ENCODE results near the gene TCEAL7. TPM values are rescaled to one million over a fixed set of nuclear protein-coding genes. Genes with fewer than 3 reads are reported as not detected.

The TCEAL7 gene
- total and polyA plus RNA-seq, 9 of the 15 experiments (the other 6 are each of a cell fraction or from before 2014, with no cell fraction given), result 0.07 to 0.34 (median 0.13) TPM; not detected in 4

DNA sequence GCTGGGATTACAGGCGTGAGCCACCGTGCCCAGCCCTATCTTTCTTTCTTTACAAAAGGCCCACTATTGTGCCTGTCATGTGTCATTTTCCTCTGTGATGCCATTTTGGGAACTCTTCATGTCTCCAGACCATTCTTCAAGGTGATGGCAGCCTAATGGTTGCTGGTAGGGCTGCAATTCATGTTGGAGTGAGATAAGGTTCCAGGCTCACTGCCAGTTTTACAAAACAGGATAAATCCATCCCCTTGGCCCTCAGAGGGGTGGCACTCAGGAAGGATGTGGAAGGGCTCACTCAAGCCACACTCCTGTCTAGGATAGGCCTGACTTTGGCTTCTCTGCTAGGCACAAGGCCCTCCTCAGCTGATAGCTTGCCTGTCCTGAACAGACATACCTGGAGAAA, 30.1 kb downstream of the TCEAL7 start (continued):
- TF ChIP-seq, protein P1, sequence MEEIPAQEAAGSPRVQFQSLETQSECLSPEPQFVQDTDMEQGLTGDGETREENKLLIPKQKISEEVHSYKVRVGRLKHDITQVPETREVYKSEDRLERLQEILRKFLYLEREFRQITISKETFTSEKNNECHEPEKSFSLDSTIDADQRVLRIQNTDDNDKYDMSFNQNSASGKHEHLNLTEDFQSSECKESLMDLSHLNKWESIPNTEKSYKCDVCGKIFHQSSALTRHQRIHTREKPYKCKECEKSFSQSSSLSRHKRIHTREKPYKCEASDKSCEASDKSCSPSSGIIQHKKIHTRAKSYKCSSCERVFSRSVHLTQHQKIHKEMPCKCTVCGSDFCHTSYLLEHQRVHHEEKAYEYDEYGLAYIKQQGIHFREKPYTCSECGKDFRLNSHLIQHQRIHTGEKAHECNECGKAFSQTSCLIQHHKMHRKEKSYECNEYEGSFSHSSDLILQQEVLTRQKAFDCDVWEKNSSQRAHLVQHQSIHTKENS (CRISPR knock-in tag; IDR thresholded peaks at IDR 0.05), result no peak
- no peak for TF ChIP-seq RBM14 (IDR thresholded peaks at IDR 0.05; ENCODE audit: borderline replicate concordance, insufficient read depth, low read depth, low read length)
- TF ChIP-seq ZNF75A (CRISPR knock-in tag; IDR thresholded peaks at IDR 0.05), result no peak
- TF ChIP-seq, protein P2, sequence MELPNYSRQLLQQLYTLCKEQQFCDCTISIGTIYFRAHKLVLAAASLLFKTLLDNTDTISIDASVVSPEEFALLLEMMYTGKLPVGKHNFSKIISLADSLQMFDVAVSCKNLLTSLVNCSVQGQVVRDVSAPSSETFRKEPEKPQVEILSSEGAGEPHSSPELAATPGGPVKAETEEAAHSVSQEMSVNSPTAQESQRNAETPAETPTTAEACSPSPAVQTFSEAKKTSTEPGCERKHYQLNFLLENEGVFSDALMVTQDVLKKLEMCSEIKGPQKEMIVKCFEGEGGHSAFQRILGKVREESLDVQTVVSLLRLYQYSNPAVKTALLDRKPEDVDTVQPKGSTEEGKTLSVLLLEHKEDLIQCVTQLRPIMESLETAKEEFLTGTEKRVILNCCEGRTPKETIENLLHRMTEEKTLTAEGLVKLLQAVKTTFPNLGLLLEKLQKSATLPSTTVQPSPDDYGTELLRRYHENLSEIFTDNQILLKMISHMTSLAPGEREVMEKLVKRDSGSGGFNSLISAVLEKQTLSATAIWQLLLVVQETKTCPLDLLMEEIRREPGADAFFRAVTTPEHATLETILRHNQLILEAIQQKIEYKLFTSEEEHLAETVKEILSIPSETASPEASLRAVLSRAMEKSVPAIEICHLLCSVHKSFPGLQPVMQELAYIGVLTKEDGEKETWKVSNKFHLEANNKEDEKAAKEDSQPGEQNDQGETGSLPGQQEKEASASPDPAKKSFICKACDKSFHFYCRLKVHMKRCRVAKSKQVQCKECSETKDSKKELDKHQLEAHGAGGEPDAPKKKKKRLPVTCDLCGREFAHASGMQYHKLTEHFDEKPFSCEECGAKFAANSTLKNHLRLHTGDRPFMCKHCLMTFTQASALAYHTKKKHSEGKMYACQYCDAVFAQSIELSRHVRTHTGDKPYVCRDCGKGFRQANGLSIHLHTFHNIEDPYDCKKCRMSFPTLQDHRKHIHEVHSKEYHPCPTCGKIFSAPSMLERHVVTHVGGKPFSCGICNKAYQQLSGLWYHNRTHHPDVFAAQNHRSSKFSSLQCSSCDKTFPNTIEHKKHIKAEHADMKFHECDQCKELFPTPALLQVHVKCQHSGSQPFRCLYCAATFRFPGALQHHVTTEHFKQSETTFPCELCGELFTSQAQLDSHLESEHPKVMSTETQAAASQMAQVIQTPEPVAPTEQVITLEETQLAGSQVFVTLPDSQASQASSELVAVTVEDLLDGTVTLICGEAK (IDR thresholded peaks at IDR 0.05), result no peak
- TF ChIP-seq, protein P2 (CRISPR knock-in tag; IDR thresholded peaks at IDR 0.05), result no peak
- TF ChIP-seq ARID1B (IDR thresholded peaks at IDR 0.05), result peak; percentile 71
- TF ChIP-seq ARID2 (IDR thresholded peaks at IDR 0.05), result no peak
- TF ChIP-seq LCOR (CRISPR knock-in tag; IDR thresholded peaks at IDR 0.05), result 0 out of 2 replicates have a peak, but pooled peaks have one; percentile 47
- TF ChIP-seq, protein P3, sequence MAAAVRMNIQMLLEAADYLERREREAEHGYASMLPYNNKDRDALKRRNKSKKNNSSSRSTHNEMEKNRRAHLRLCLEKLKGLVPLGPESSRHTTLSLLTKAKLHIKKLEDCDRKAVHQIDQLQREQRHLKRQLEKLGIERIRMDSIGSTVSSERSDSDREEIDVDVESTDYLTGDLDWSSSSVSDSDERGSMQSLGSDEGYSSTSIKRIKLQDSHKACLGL (CRISPR knock-in tag; IDR thresholded peaks at IDR 0.05; ENCODE audit: borderline replicate concordance, poor library complexity, severe bottlenecking), result no peak
- TF ChIP-seq, protein P4, sequence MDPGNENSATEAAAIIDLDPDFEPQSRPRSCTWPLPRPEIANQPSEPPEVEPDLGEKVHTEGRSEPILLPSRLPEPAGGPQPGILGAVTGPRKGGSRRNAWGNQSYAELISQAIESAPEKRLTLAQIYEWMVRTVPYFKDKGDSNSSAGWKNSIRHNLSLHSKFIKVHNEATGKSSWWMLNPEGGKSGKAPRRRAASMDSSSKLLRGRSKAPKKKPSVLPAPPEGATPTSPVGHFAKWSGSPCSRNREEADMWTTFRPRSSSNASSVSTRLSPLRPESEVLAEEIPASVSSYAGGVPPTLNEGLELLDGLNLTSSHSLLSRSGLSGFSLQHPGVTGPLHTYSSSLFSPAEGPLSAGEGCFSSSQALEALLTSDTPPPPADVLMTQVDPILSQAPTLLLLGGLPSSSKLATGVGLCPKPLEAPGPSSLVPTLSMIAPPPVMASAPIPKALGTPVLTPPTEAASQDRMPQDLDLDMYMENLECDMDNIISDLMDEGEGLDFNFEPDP (CRISPR knock-in tag; IDR thresholded peaks at IDR 0.05), result no peak
- TF ChIP-seq, protein P5, sequence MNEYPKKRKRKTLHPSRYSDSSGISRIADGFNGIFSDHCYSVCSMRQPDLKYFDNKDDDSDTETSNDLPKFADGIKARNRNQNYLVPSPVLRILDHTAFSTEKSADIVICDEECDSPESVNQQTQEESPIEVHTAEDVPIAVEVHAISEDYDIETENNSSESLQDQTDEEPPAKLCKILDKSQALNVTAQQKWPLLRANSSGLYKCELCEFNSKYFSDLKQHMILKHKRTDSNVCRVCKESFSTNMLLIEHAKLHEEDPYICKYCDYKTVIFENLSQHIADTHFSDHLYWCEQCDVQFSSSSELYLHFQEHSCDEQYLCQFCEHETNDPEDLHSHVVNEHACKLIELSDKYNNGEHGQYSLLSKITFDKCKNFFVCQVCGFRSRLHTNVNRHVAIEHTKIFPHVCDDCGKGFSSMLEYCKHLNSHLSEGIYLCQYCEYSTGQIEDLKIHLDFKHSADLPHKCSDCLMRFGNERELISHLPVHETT (CRISPR knock-in tag; conservative IDR thresholded peaks at IDR 0.05 in 1 of 2, IDR thresholded peaks at IDR 0.05 in 1 of 2), result no peak
- no peak for TF ChIP-seq ZNF778 (CRISPR knock-in tag; IDR thresholded peaks at IDR 0.05)
- peak; percentile 80 for TF ChIP-seq NFIC (IDR thresholded peaks at IDR 0.05)
- peak; percentile 42; the same call in 1 of the 2 replicates for TF ChIP-seq SMARCE1 (IDR thresholded peaks at IDR 0.05)
- no peak for TF ChIP-seq ZNF41 (CRISPR knock-in tag; conservative IDR thresholded peaks at IDR 0.05)

Data from K562 (cell line).